ENCODE results near the gene MAGI2. TPM values are rescaled to one million over a fixed set of nuclear protein-coding genes. Genes with fewer than 3 reads are reported as not detected.

Gene MAGI2
- total RNA-seq, 2 donors from 2014 or later: 18.3 to 31.8 TPM

GRCh38 chr7:78203042-78203720 is 1250.3 kb downstream of the MAGI2 start:
- Histone ChIP-seq H3K9me3 (no peaks in the 10 kb centered on the region), H3K4me1 (ENCODE audit: control insufficient read depth in 1 of 2, low read depth in 2 of 2) (no peaks in the 10 kb centered on the region), H3K27ac (no peak overlapping the region), H3K36me3 (no peaks in the 10 kb centered on the region), H3K4me3 (no peak overlapping the region), H3K27me3 (replicated peaks; ENCODE audit: insufficient read depth) (no peaks in the 10 kb centered on the region)
- TF ChIP-seq, protein P1, sequence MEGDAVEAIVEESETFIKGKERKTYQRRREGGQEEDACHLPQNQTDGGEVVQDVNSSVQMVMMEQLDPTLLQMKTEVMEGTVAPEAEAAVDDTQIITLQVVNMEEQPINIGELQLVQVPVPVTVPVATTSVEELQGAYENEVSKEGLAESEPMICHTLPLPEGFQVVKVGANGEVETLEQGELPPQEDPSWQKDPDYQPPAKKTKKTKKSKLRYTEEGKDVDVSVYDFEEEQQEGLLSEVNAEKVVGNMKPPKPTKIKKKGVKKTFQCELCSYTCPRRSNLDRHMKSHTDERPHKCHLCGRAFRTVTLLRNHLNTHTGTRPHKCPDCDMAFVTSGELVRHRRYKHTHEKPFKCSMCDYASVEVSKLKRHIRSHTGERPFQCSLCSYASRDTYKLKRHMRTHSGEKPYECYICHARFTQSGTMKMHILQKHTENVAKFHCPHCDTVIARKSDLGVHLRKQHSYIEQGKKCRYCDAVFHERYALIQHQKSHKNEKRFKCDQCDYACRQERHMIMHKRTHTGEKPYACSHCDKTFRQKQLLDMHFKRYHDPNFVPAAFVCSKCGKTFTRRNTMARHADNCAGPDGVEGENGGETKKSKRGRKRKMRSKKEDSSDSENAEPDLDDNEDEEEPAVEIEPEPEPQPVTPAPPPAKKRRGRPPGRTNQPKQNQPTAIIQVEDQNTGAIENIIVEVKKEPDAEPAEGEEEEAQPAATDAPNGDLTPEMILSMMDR (IDR thresholded peaks at IDR 0.05): no peak
- DNase-seq (ENCODE audit: low spot score) (no peak), ATAC-seq (ENCODE audit: insufficient number of reproducible peaks, low FRiP score, low read depth) (no peak)

DNA sequence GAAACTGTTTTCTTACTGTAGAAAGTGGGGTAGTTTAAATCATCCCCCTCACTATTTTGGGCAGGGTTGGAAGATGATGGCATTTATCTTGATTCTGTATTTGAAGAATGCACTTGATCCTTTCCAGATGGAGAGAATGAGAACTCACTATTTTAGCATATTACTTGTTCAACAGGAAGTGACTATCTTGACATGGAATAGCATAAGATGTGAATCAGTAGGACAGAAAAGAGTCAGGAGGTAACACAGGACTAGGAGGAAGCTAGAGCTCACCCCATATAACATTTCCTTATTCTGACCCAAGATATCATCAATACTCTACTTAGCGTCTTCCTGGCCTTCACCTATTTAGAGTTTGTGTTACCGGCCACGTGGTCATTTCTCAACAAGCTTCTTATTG is 1254.7 kb downstream of the MAGI2 start:
- Histone ChIP-seq H3K27ac (no peak overlapping the region), H3K36me3 (no peaks in the 10 kb centered on the region), H3K4me1 (ENCODE audit: control insufficient read depth in 1 of 2, low read depth in 2 of 2) (peaks cover 0 to 18% of the 10 kb centered on the region in 2 donors), H3K4me3 (no peak overlapping the region), H3K9me3 (no peaks in the 10 kb centered on the region), H3K27me3 (replicated peaks; ENCODE audit: insufficient read depth) (no peaks in the 10 kb centered on the region)
- TF ChIP-seq, protein P1 (IDR thresholded peaks at IDR 0.05): no peak
- DNase-seq (ENCODE audit: low spot score) (no peak), ATAC-seq (ENCODE audit: insufficient number of reproducible peaks, low FRiP score, low read depth) (no peak)

DNA sequence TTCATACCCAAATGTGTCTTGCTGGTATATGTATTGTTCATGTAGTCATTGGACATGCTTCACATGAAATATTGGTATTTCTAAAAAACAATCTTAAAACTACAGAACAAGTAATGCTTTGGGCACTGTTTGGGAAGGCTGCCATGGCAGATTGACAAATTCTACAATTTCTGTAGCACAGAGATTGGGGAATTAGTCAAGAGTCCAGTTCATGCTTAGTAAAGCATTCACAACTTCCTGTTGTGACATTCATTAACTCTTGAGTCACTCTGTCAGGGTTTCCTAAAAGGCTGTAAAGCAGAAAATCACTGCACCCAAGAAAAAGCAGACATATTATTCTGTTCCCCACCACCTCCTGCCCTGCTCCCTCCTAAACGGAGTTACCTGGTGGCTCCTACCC is 1256.0 kb downstream of the MAGI2 start:
- no peaks in the 10 kb centered on the region for H3K36me3 ChIP-seq
- H3K9me3 ChIP-seq: no peaks in the 10 kb centered on the region
- no peak overlapping the region for H3K27ac ChIP-seq
- TF ChIP-seq, protein P1 (IDR thresholded peaks at IDR 0.05): no peak
- no peak for ATAC-seq (ENCODE audit: insufficient number of reproducible peaks, low FRiP score, low read depth)
- DNase-seq (ENCODE audit: low spot score): no peak
- H3K4me3 ChIP-seq: no peak overlapping the region
- H3K4me1 ChIP-seq (ENCODE audit: control insufficient read depth in 1 of 2, low read depth in 2 of 2): peaks cover 0 to 18% of the 10 kb centered on the region in 2 donors
- no peaks in the 10 kb centered on the region for H3K27me3 ChIP-seq (replicated peaks; ENCODE audit: insufficient read depth)

DNA sequence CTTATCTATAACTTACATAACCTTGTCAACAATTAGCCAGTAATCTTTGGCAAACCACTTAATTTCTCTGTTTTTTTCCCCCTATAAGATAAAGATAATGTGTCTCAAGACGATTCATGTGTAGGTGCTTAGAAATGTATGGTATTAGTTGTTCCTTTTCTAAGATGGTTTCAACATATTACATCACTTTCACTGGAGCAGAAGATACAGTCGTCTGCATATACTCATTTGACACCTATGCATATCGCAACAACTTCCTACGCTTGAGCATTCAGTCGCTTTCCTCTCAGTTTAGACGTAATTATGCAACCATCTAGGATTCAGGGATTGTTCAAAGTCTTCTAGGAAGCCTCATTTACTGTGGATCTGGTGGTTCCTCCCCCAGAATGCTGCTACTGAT is 1258.2 kb downstream of the MAGI2 start:
- TF ChIP-seq, protein P1 (IDR thresholded peaks at IDR 0.05): no peak
- no peaks in the 10 kb centered on the region for H3K9me3 ChIP-seq
- no peaks in the 10 kb centered on the region for H3K36me3 ChIP-seq
- peaks cover 0 to 18% of the 10 kb centered on the region in 2 donors for H3K4me1 ChIP-seq (ENCODE audit: control insufficient read depth in 1 of 2, low read depth in 2 of 2)
- ATAC-seq (ENCODE audit: insufficient number of reproducible peaks, low FRiP score, low read depth): no peak
- no peak overlapping the region for H3K27ac ChIP-seq
- H3K4me3 ChIP-seq: no peak overlapping the region
- H3K27me3 ChIP-seq (replicated peaks; ENCODE audit: insufficient read depth): no peaks in the 10 kb centered on the region
- no peak for DNase-seq (ENCODE audit: low spot score)

DNA sequence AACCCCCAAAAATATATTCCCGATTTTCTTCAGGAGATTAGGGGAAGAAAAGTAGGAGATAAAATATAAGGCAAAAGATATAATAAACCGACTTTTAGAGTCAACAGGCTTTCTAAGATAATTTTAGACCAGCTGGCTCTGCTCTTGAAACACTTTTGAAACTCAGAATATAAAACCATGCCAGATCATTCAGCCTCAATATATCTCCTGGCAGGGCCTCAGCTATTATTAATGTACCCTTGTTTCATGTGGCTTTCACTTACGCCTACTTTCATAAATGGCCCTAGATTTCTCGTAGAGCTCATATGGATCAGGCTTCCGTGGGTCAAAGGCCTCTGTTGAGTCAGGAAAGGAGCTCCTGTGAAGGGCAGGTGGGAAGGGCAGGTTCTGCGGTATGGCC is 1258.9 kb downstream of the MAGI2 start:
- peaks cover 0 to 18% of the 10 kb centered on the region in 2 donors for H3K4me1 ChIP-seq (ENCODE audit: control insufficient read depth in 1 of 2, low read depth in 2 of 2)
- no peaks in the 10 kb centered on the region for H3K9me3 ChIP-seq
- no peaks in the 10 kb centered on the region for H3K27me3 ChIP-seq (replicated peaks; ENCODE audit: insufficient read depth)
- H3K36me3 ChIP-seq: no peaks in the 10 kb centered on the region
- no peak for DNase-seq (ENCODE audit: low spot score)
- no peak for ATAC-seq (ENCODE audit: insufficient number of reproducible peaks, low FRiP score, low read depth)
- TF ChIP-seq, protein P1 (IDR thresholded peaks at IDR 0.05): no peak
- H3K4me3 ChIP-seq: no peak overlapping the region
- H3K27ac ChIP-seq: no peak overlapping the region
